BLaER1 treated with 17β-estradiol and CSF1 and Interleukin-3, amounts not matched to agents 10 nM and 100 nM (cell line): Measurements from ENCODE around the gene MOXD1.

Experiments used
- H3K27ac ChIP-seq, 11 experiments: shearing (Covaris generic); formaldehyde crosslinking; 2 replicates each; pipeline ENCODE4 v1.8.1; 2022
- H3K27me3 ChIP-seq, 11 experiments: shearing (Covaris generic); formaldehyde crosslinking; 2 replicates each; pipeline ENCODE4 v1.8.1; 2022
- H3K36me3 ChIP-seq, 11 experiments: shearing (Covaris generic); formaldehyde crosslinking; 2 replicates each; pipeline ENCODE4 v1.8.1; 2022
- H3K4me1 ChIP-seq, 10 experiments: shearing (Covaris generic); formaldehyde crosslinking; 2 replicates each; pipeline ENCODE4 v1.8.1; 2022
- H3K4me2 ChIP-seq, 11 experiments: shearing (Covaris generic); formaldehyde crosslinking; 2 replicates each; pipeline ENCODE4 v1.8.1; 2022
- H3K4me3 ChIP-seq, 10 experiments: shearing (Covaris generic); formaldehyde crosslinking; 2 replicates each; pipeline ENCODE4 v1.8.1; 2022
- H3K9ac ChIP-seq, 11 experiments: shearing (Covaris generic); formaldehyde crosslinking; 2 replicates each; pipeline ENCODE4 v1.8.1; 2022
- H3K9me3 ChIP-seq, 11 experiments: shearing (Covaris generic); formaldehyde crosslinking; replicated peaks in 1 of 11; 2 replicates each; pipeline ENCODE4 v1.8.1; 2022
- H4K20me1 ChIP-seq, 11 experiments: shearing (Covaris generic); formaldehyde crosslinking; 2 replicates each; pipeline ENCODE4 v1.8.1; 2022
- Cebpa-rat ChIP-seq, 11 experiments: shearing (Covaris generic); IDR thresholded peaks; 2 replicates each; pipeline ENCODE4 v1.8.1; 2022

Gene MOXD1

DNA sequence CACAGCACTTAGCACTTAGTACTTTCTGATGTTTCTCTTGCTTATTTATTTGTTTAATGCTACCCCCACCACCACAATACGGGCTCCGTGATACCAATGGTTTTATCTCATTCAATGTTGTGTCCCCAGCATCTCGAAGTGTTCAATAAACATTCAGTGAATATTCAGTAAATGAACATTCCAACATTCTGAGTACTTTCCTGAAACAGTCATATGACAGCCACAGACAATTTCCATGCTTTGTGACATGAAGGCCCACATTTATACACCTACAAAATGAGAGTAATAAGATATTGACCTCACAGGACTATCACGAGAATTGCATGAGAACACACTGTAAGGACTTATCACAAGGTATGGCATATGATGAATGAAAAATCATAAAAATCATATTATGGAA, 10.8 kb downstream of the MOXD1 start:
- Histone ChIP-seq H3K9ac (no peak overlapping the region), H3K36me3 (0 out of 22 replicates have a peak, but pooled peaks cover 0 to 3% (median 0%) of the 10 kb centered on the region in 11 experiments), H3K4me3 (no peak overlapping the region), H4K20me1 (no peaks in the 10 kb centered on the region), H3K27me3 (no peaks in the 10 kb centered on the region), H3K27ac (no peak overlapping the region), H3K4me1 (no peaks in the 10 kb centered on the region), H3K9me3 (peaks cover 20 to 30% (median 25%) of the 10 kb centered on the region in 11 experiments), H3K4me2 (no peak overlapping the region)
- no peak for TF ChIP-seq Cebpa-rat (IDR thresholded peaks at IDR 0.05)

DNA sequence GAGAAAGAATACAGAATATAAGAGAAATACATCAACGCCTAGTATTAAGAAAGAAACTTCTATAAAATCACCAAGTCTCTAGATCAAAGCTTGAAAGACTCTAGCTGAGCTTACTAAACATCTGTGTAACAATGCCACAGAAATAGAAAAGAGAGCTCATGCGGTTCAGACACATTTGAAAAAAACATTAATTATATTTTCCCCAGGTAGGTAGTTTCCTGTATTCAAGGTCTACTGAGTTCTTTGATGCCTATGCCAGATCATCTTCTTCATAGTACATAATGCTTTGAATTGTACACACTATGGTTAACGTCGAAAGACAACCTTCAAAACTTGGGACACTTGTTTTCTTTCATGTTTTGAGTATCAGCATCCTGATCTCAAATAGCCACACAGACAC, 11.3 kb downstream of the MOXD1 start:
- TF ChIP-seq Cebpa-rat (IDR thresholded peaks at IDR 0.05), result no peak
- 0 out of 22 replicates have a peak, but pooled peaks cover 0 to 3% (median 0%) of the 10 kb centered on the region in 11 experiments for H3K36me3 ChIP-seq
- peaks cover 17 to 26% (median 21%) of the 10 kb centered on the region in 11 experiments for H3K9me3 ChIP-seq
- no peak overlapping the region for H3K4me2 ChIP-seq
- H3K27me3 ChIP-seq, result no peaks in the 10 kb centered on the region
- H3K4me3 ChIP-seq, result no peak overlapping the region
- H4K20me1 ChIP-seq, result no peaks in the 10 kb centered on the region
- no peak overlapping the region for H3K27ac ChIP-seq
- no peaks in the 10 kb centered on the region for H3K4me1 ChIP-seq
- H3K9ac ChIP-seq, result no peak overlapping the region

DNA sequence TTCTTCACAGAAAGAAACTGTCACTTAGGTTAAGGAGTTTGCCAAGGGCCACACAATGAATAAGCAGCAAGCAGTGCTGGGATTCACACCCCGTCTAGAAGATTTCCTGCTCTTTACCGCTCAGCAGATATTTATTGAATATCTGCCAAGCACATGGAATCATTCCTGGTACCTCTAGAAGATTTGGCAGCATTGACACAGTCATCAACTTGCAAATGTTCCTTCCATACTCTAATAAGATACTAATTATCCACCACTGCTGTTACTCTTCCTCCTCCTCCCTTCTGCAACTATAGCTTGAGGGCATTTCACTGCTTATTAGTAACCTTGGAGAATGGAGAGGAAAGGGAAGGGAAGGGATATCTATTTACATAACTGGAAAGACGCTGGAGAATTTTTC, 13.0 kb downstream of the MOXD1 start:
- Histone ChIP-seq H3K27ac (no peak overlapping the region), H3K4me3 (no peak overlapping the region), H3K9me3 (peaks cover 0 to 13% (median 9%) of the 10 kb centered on the region in 11 experiments; a peak in 20 of 22 replicates), H3K36me3 (no peaks in the 10 kb centered on the region), H3K4me2 (no peak overlapping the region), H3K27me3 (no peaks in the 10 kb centered on the region), H3K4me1 (no peaks in the 10 kb centered on the region), H4K20me1 (no peaks in the 10 kb centered on the region), H3K9ac (no peak overlapping the region)
- TF ChIP-seq Cebpa-rat (IDR thresholded peaks at IDR 0.05), result no peak

DNA sequence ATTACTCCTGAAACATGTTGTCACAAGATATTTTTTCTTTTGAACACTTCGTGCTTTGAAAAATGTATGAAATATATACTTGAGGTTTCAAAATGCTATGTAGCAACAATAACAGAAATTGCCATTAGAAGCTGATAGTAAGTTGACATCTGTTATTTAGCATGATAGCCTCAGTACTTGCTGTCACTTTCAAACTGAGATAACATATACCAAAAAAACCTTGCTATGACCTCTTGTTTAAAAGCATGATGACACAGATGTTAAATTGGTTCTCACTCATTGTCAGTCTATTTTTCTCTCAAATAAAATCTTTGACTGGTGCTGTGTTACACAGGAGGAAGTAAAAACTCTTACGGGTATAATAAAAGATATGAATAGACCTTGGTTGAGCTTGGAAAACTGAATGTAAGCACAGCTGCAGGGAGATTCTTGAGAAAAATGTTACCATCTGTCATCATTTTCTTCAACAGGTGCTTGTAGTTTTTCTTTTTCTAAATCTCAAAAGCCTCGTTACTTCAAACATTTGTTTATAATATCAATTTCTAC, 18.6 kb downstream of the MOXD1 start:
- Histone ChIP-seq H3K4me3 (no peak overlapping the region), H3K36me3 (no peaks in the 10 kb centered on the region), H4K20me1 (no peaks in the 10 kb centered on the region), H3K9me3 (peaks cover 0 to 14% (median 5%) of the 10 kb centered on the region in 11 experiments; a peak in 12 of 22 replicates), H3K27ac (no peak overlapping the region), H3K4me1 (peaks cover 0 to 16% (median 0%) of the 10 kb centered on the region in 10 experiments; a peak in 6 of 20 replicates), H3K27me3 (no peaks in the 10 kb centered on the region), H3K4me2 (no peak overlapping the region), H3K9ac (no peak overlapping the region)
- TF ChIP-seq Cebpa-rat (IDR thresholded peaks at IDR 0.05), result no peak

DNA sequence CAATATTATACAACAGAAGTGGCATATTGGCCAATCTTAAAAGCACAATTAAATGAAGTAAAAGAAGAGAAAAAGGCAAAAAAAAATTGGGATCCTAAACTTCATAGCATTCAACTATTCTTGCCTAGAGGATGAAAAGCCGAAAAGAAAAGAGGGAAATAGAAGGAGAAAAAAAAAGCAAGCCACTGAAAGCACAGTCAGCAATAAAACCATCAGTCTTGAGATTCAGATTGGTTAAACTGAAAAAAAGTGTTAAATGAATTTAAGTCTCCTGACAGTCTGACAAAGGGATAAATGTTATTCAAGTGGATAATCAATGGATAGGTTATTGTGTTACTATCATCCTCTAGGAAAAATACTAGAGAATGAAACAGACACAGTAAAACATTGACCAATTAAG, 19.9 kb downstream of the MOXD1 start:
- Histone ChIP-seq H3K4me1 (peaks cover 0 to 16% (median 0%) of the 10 kb centered on the region in 10 experiments; a peak in 6 of 20 replicates), H3K36me3 (no peaks in the 10 kb centered on the region), H3K4me3 (no peak overlapping the region), H3K9ac (no peak overlapping the region), H4K20me1 (no peaks in the 10 kb centered on the region), H3K27ac (no peak overlapping the region), H3K27me3 (no peaks in the 10 kb centered on the region), H3K9me3 (peaks cover 0 to 14% (median 5%) of the 10 kb centered on the region in 11 experiments; a peak in 12 of 22 replicates), H3K4me2 (no peak overlapping the region)
- no peak for TF ChIP-seq Cebpa-rat (IDR thresholded peaks at IDR 0.05)

DNA sequence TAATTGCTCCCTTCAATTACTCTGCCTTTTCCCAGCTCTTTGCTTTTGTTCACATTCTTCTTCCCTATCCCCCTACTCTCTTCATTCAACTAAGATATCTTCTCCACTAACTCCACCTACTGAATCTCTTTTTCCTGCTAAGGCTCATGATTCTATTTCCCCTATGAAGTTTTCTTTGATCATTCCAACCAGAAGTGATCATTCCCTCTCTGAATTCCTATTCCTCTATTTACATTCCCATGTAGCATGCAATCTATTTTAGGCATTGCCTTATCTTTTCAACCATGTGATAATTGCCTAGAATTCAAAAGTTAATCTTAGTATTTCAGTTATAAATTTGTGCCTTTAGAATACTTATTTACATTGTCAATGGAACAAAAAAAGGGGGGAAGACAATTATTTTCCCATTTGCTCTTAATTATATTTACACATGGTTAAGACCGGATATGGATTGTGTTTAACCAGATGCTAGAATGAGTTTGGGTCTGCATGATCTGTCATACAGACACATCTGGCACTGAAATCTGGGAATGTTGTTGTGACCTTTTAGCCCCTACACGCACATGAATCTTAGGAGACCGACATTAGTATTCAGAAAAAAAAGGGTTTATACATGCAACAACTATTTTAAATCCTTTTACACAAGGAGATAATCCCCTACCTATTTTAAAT, 20.8 kb downstream of the MOXD1 start:
- H3K4me2 ChIP-seq, result no peak overlapping the region
- no peaks in the 10 kb centered on the region for H3K27me3 ChIP-seq
- H4K20me1 ChIP-seq, result no peaks in the 10 kb centered on the region
- no peak overlapping the region for H3K9ac ChIP-seq
- H3K27ac ChIP-seq, result no peak overlapping the region
- peaks cover 0 to 16% (median 0%) of the 10 kb centered on the region in 10 experiments; a peak in 6 of 20 replicates for H3K4me1 ChIP-seq
- no peak overlapping the region for H3K4me3 ChIP-seq
- no peaks in the 10 kb centered on the region for H3K36me3 ChIP-seq
- H3K9me3 ChIP-seq, result peaks cover 0 to 14% (median 5%) of the 10 kb centered on the region in 11 experiments; a peak in 12 of 22 replicates
- no peak for TF ChIP-seq Cebpa-rat (IDR thresholded peaks at IDR 0.05)

DNA sequence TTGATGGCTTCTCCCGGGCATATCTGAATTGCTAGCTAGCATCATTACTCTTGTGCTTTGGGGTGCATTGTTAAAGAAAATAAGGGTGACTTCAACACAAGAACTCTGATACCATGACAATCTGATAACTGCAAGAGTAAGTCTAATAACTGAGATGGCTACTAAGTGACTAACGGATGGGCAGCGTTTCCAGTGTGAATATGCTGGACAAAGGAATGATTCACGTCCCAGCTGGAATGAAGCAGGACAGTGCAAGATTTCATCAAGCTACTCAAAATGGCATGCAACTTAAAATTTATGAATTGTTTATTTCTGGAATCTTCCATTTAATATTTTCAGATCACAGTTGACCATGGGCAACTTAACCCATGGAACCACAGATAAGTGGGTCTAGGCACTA, 31.7 kb downstream of the MOXD1 start:
- no peaks in the 10 kb centered on the region for H3K27me3 ChIP-seq

DNA sequence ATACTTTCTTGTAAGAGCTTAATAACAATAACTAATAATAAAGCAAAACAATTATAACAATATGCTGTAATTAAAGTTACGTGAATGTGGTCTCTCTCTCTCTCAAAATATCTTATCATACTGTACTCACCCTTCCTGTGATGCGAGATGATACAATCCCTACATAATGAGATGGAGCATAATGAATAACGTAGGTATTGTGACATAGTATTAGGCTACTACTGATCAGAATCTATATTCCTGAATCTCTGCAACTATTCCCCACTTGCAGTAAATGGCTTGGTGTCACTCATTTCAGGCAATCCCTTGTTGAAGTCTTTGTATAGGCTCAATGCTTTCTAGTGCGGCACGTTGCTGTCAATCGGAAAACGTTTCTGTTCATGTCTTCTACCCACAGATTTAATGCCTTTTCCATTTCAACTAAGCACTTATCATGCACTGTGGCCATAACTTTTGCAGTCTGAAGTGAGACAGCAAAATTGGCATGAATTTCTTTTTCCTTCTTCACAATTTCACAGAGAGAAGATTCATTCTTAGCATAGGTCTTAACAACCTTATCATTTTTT, 32.3 kb downstream of the MOXD1 start:
- no peak overlapping the region for H3K4me3 ChIP-seq
- H3K36me3 ChIP-seq, result no peaks in the 10 kb centered on the region
- peaks cover 0 to 21% (median 0%) of the 10 kb centered on the region in 10 experiments; a peak in 4 of 20 replicates for H3K4me1 ChIP-seq
- no peak overlapping the region for H3K4me2 ChIP-seq
- TF ChIP-seq Cebpa-rat (IDR thresholded peaks at IDR 0.05), result no peak
- H4K20me1 ChIP-seq, result no peaks in the 10 kb centered on the region
- no peaks in the 10 kb centered on the region for H3K9me3 ChIP-seq
- H3K27me3 ChIP-seq, result no peaks in the 10 kb centered on the region
- no peak overlapping the region for H3K27ac ChIP-seq
- no peak overlapping the region for H3K9ac ChIP-seq

More for the DNA sequence above, 31.7 kb downstream of the MOXD1 start:
- H3K36me3 ChIP-seq, result no peaks in the 10 kb centered on the region
- H3K4me3 ChIP-seq, result no peak overlapping the region
- no peaks in the 10 kb centered on the region for H4K20me1 ChIP-seq
- H3K4me1 ChIP-seq, result peaks cover 0 to 18% (median 0%) of the 10 kb centered on the region in 10 experiments; a peak in 4 of 20 replicates
- no peak overlapping the region for H3K9ac ChIP-seq
- no peaks in the 10 kb centered on the region for H3K9me3 ChIP-seq
- no peak overlapping the region for H3K4me2 ChIP-seq
- H3K27ac ChIP-seq, result no peak overlapping the region
- TF ChIP-seq Cebpa-rat (IDR thresholded peaks at IDR 0.05), result no peak

DNA sequence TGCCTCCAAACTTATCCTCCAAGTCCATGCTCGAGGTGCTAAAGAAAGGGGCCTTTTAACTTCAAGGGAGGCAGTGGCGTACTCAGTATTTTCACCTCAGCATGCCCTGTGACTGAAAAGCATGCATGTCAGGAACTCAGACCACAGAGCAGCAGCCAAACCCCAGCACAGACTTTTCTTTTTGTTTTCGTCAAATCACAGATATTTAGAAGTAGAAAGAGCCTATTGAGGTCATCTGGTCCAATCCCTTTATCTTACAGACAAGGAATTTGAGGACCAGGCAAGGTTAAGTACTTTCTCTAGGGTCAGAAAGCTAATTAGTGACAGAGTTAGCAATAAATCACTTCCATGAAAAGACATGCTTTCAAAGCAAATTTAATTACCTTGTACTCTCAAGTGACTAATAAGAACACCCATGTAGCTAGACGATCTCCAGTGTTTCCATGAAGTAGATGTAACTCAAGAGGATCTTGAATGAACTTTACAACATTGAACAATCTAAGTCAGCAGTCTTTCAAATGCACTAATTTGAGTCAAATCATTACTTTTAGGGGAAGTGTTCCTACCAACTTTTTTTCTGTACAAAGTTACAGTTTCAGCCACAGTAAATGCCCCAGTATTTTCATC, 35.9 kb downstream of the MOXD1 start:
- no peaks in the 10 kb centered on the region for H3K9me3 ChIP-seq
- H3K4me3 ChIP-seq, result no peak overlapping the region
- no peaks in the 10 kb centered on the region for H3K36me3 ChIP-seq
- no peak for TF ChIP-seq Cebpa-rat (IDR thresholded peaks at IDR 0.05)
- H3K4me1 ChIP-seq, result peaks cover 0 to 34% (median 19%) of the 10 kb centered on the region in 10 experiments; a peak in 16 of 20 replicates
- no peaks in the 10 kb centered on the region for H3K27me3 ChIP-seq
- H3K27ac ChIP-seq, result peak overlapping the region in 1 of 11 experiments; percentile 21; a peak in 3 of 22 replicates
- H4K20me1 ChIP-seq, result no peaks in the 10 kb centered on the region
- H3K9ac ChIP-seq, result no peak overlapping the region
- peak overlapping the region in 3 of 11 experiments; percentile 1 to 73 (median 54); a peak in 4 of 22 replicates for H3K4me2 ChIP-seq
